Adrenal gland (tissue), 12 donors: ENCODE measurements around the gene JCHAIN. TPM values are rescaled to one million over a fixed set of nuclear protein-coding genes. Genes with fewer than 3 reads are reported as not detected.
"Not testable (repeated sequence)": the region's sequence is repeated elsewhere in the genome, so short reads cannot be mapped to it uniquely, and the experiment has no call there.

ENCODE experiments used
- DNase-seq, 7 donors: peaks; one replicate each; pipeline ENCODE4 v3.0.0-alpha.2; 2019 to 2020
- H3K27ac ChIP-seq, 5 donors: fragments of 200-600 bp; sonication (generic) in 4 of 5; 1 replicate in 3 of 5; 2 replicates in 2 of 5; pipeline versions ENCODE4 v1.5.1 to v1.8.0; 2016 to 2020; ENCODE audit warnings: mild to moderate bottlenecking in 1 of 5
- H3K27me3 ChIP-seq: fragments of 200-600 bp; 2 replicates; pipeline ENCODE4 v1.8.0; 2021
- H3K36me3 ChIP-seq, 2 donors: fragments of 200-600 bp; replicated peaks in 1 of 2; 1 replicate in 1 of 2; 2 replicates in 1 of 2; pipeline versions ENCODE4 v1.5.1 to v1.8.0; 2018 to 2022
- H3K4me1 ChIP-seq, 2 donors: fragments of 200-600 bp; replicated peaks in 1 of 2; 1 replicate in 1 of 2; 2 replicates in 1 of 2; pipeline versions ENCODE4 v1.5.1 to v1.8.0; 2018 to 2021
- H3K4me3 ChIP-seq, 4 donors: fragments of 200-600 bp; sonication (generic) in 3 of 4; one replicate each; pipeline ENCODE4 v1.5.1; 2016 to 2018
- H3K9me3 ChIP-seq, 3 donors: fragments of 200-600 bp; sonication (generic) in 1 of 3; replicated peaks in 1 of 3; 1 replicate in 2 of 3; 2 replicates in 1 of 3; pipeline versions ENCODE4 v1.5.1 to v1.8.0; 2016 to 2021
- CTCF ChIP-seq, 6 experiments: fragments of 450-650 bp in 4 of 6; fragments of 200-600 bp in 2 of 6; sonication (generic) in 1 of 6; IDR thresholded peaks; 1 replicate in 5 of 6; 2 replicates in 1 of 6; pipeline versions ENCODE4 v1.5.1 to v1.8.0; 2016 to 2021; ENCODE audit warnings: antibody characterized with exemption in 6 of 6, mild to moderate bottlenecking in 2 of 6, moderate library complexity in 1 of 6
- POLR2A ChIP-seq, 2 donors: fragments of 450-650 bp; IDR thresholded peaks; one replicate each; pipeline ENCODE4 v1.6.1; 2017; ENCODE audit warnings: antibody characterized with exemption in 2 of 2, mild to moderate bottlenecking in 2 of 2, moderate library complexity in 1 of 2
- WGBS, 4 donors: extraction: QIAGEN DNeasy Blood & Tissue Kit in 2 of 4; methylation state at CpG; one replicate each; pipeline versions ENCODE4 v1.1.5 to v1.1.7; 2013 to 2017; 5-methylcytosine and 5-hydroxymethylcytosine counted together
- intact Hi-C, 2 donors: fragments of 100-400 bp; cut with DNase I; formaldehyde crosslinking; loops; one replicate each; pipeline versions ENCODE4 v1.14.1 to v1.15.0; 2022 to 2023
- polyA plus RNA-seq, 3 donors: library from polyadenylated mRNA; stranded (reverse); fragments of 200-250 nt in 2 of 3; fragments of 350-450 nt in 1 of 3; fragmentation: Illumina TruSeq in 1 of 3; extraction: RNeasy Lipid Tissue Mini Kit (QIAGEN cat#74804) in 1 of 3; gene quantifications; one replicate each; pipeline ENCODE4 v1.2.3, GENCODE V29; 2013 to 2014
- total RNA-seq, 9 donors: library from RNA; depleted of rRNA in 4 of 9; stranded (reverse); fragments of >200 nt in 4 of 9; fragments of 120-200 nt in 1 of 9; fragmentation: NEBNext Ultra II Directional in 1 of 9; extraction: Animal tissue kit (Norgen Biotek cat#: 25700) in 1 of 9; gene quantifications; one replicate each; pipeline versions ENCODE4 v1.1.0 to v1.2.4, GENCODE V29; 2013 to 2023
- donor health status: healthy with polysubstance abuse.
- donor health status: Bipolar disorder and iron deficiency.
- donor health status: DM: yes; HTN: yes; CAD: no.
- donor health status: DM: no; HTN: no; CAD: no.
- donor health status: DM: no; HTN: no; CAD: no.
- donor health status: DM: yes; HTN: yes; CAD: no.

Gene JCHAIN
- total and polyA plus RNA-seq, 12 donors: 0.11 to 124 (median 1.9) TPM; not detected in 1

GRCh38 chr4:70674191-70674590 is 7.9 kb upstream of the JCHAIN start:
- Histone ChIP-seq H3K36me3 (no peaks in the 10 kb centered on the region), H3K4me3 (no peak overlapping the region), H3K4me1 (no peaks in the 10 kb centered on the region), H3K9me3 (no peaks in the 10 kb centered on the region), H3K27me3 (no peaks in the 10 kb centered on the region), H3K27ac (no peak overlapping the region)
- TF ChIP-seq CTCF (IDR thresholded peaks at IDR 0.05) (no peak), POLR2A (IDR thresholded peaks at IDR 0.05) (no peak)
- intact Hi-C loops: no loop called here
- no peak for DNase-seq

GRCh38 chr4:70671091-70671490 is 4.8 kb upstream of the JCHAIN start:
- H3K36me3 ChIP-seq: no peaks in the 10 kb centered on the region
- no peaks in the 10 kb centered on the region for H3K4me1 ChIP-seq
- H3K9me3 ChIP-seq: no peaks in the 10 kb centered on the region
- WGBS, 4 donors: 38 to 58% (median 53%) methylated on average over 2 of the region's 2 CpGs
- no peak for DNase-seq
- H3K27me3 ChIP-seq: no peaks in the 10 kb centered on the region
- no peak for TF ChIP-seq POLR2A (IDR thresholded peaks at IDR 0.05)
- no peak for TF ChIP-seq CTCF (IDR thresholded peaks at IDR 0.05)
- H3K4me3 ChIP-seq: no peak overlapping the region
- H3K27ac ChIP-seq: no peak overlapping the region
- intact Hi-C loops: no loop called here

- Histone ChIP-seq H3K36me3 (no peaks in the 10 kb centered on the region), H3K9me3 (no peaks in the 10 kb centered on the region), H3K27me3 (no peaks in the 10 kb centered on the region), H3K27ac (no peak overlapping the region), H3K4me1 (no peaks in the 10 kb centered on the region), H3K4me3 (no peak overlapping the region)
- TF ChIP-seq CTCF (IDR thresholded peaks at IDR 0.05): no peak
- TF ChIP-seq POLR2A (IDR thresholded peaks at IDR 0.05): no peak
- intact Hi-C loops: no loop called here
- WGBS, 4 donors: 72 to 79% (median 76%) methylated on average over 5 of the region's 5 CpGs
- DNase-seq: no peak
Observed at GRCh38 chr4:70670332-70671014, 4.2 kb upstream of the JCHAIN start.

- Histone ChIP-seq H3K27me3 (no peaks in the 10 kb centered on the region), H3K9me3 (no peaks in the 10 kb centered on the region), H3K27ac (no peak overlapping the region), H3K4me1 (no peaks in the 10 kb centered on the region), H3K4me3 (no peak overlapping the region), H3K36me3 (no peaks in the 10 kb centered on the region)
- TF ChIP-seq CTCF (IDR thresholded peaks at IDR 0.05): no peak
- TF ChIP-seq POLR2A (IDR thresholded peaks at IDR 0.05): no peak
- WGBS, 4 donors: 56 to 67% (median 60%) methylated on average over 3 of the region's 3 CpGs
- DNase-seq: no peak
- intact Hi-C loops: no loop called here
Observed at GRCh38 chr4:70667740-70668535, 1.6 kb upstream of the JCHAIN start.

- H3K36me3 ChIP-seq, H3K4me1 ChIP-seq, H3K9me3 ChIP-seq, intact Hi-C loops, H3K4me3 ChIP-seq, H3K27me3 ChIP-seq, H3K27ac ChIP-seq, DNase-seq: not testable (repeated sequence)
- 84 to 91% (median 87%) methylated on average over 5 of the region's 5 CpGs for WGBS, 4 donors
Observed at GRCh38 chr4:70661309-70661922, 4.9 kb downstream of the JCHAIN start.
